Tracheal epithelial cell (primary cell): ENCODE data around the gene CFC1B. TPM values are rescaled to one million over a fixed set of nuclear protein-coding genes. Genes with fewer than 3 reads are reported as not detected.

ENCODE experiments used
- total RNA-seq: library from RNA; depleted of rRNA; stranded (reverse); fragments of >200 nt; gene quantifications from 2 replicates; pipeline ENCODE4 v1.2.1, GENCODE V29; 2014

The CFC1B gene
- total RNA-seq, result not detected in 2 replicates

GRCh38 chr2:130520992-130521391 lies at the start of gene CFC1B:
CFC1B (plus strand) TSS chr2:130521222; CDS start chr2:130521485, 263 bp downstream.

GRCh38 chr2:130509228-130509627 lies 11.8 kb upstream of the CFC1B start, which contains the start of gene POTEI:
POTEI (minus strand) TSS chr2:130509328; CDS start chr2:130509235, 93 bp downstream.

Other genes with a start within 250 kb of the CFC1B start
- gene IMP4, start 178.3 kb upstream of the CFC1B start, total RNA-seq, result 137 and 140 TPM in 2 replicates
- 15.6 and 17.8 TPM in 2 replicates for gene PTPN18, start 165.2 kb upstream of the CFC1B start, total RNA-seq
- gene POTEI, start 11.9 kb upstream of the CFC1B start, total RNA-seq, result not detected in 2 replicates
- gene CFC1, start 78.4 kb downstream of the CFC1B start, total RNA-seq, result not detected in 2 replicates
- not detected in 2 replicates for gene POTEJ, start 90.2 kb downstream of the CFC1B start, total RNA-seq
- not detected in 2 replicates for gene GPR148, start 207.8 kb downstream of the CFC1B start, total RNA-seq
- not detected in 2 replicates for gene AMER3, start 234.3 kb downstream of the CFC1B start, total RNA-seq